DND-41 (cell line): ENCODE data around the gene PIP5KL1.

Experiments
- ATAC-seq: fragments of 200-7000 bp; cut with Tn5 transposase; 3 replicates; pipeline ENCODE4 v1.9.1; 2021; ENCODE audit warnings: low read depth; ENCODE audit not compliant: insufficient read depth
- DNase-seq: peaks from one replicate; pipeline ENCODE4 v3.0.0-alpha.2; 2020
- H2AFZ ChIP-seq: 2 replicates; pipeline ENCODE4 v1.6.0; 2012; ENCODE audit warnings: low read depth, low read length
- H3K27ac ChIP-seq: 2 replicates; pipeline ENCODE4 v1.5.1; 2012; ENCODE audit warnings: low read length, inconsistent platforms
- H3K27me3 ChIP-seq: fragments of 200-600 bp; sonication (generic); 2 replicates; pipeline ENCODE4 v1.6.0; 2012; ENCODE audit warnings: low read length, mild to moderate bottlenecking, inconsistent platforms; ENCODE audit not compliant: insufficient read depth, poor library complexity
- H3K36me3 ChIP-seq: 2 replicates; pipeline ENCODE4 v1.5.1; 2012; ENCODE audit warnings: low read length, inconsistent platforms; ENCODE audit not compliant: insufficient read depth
- H3K4me1 ChIP-seq: 2 replicates; pipeline ENCODE4 v1.5.1; 2012; ENCODE audit warnings: mild to moderate bottlenecking, low read length; ENCODE audit not compliant: insufficient read depth
- H3K4me2 ChIP-seq: 2 replicates; pipeline ENCODE4 v1.6.0; 2012; ENCODE audit warnings: mild to moderate bottlenecking, moderate library complexity, low read length, inconsistent platforms; ENCODE audit not compliant: insufficient read depth
- H3K4me3 ChIP-seq, 2 experiments: fragments of 200-600 bp in 1 of 2; shearing (Covaris generic) in 1 of 2; 2 replicates each; pipeline ENCODE4 v1.5.1; 2012 to 2016; ENCODE audit warnings: inconsistent platforms in 2 of 2, low read length in 2 of 2, mild to moderate bottlenecking in 2 of 2, low read depth in 1 of 2, moderate library complexity in 1 of 2
- H3K79me2 ChIP-seq: 2 replicates; pipeline ENCODE4 v1.6.0; 2012; ENCODE audit warnings: low read length, inconsistent platforms; ENCODE audit not compliant: insufficient read depth
- H3K9ac ChIP-seq: 2 replicates; pipeline ENCODE4 v1.6.0; 2012; ENCODE audit warnings: low read depth, mild to moderate bottlenecking, inconsistent platforms, low read length, moderate library complexity
- H3K9me3 ChIP-seq: 2 replicates; pipeline ENCODE4 v1.5.1; 2012; ENCODE audit warnings: low read length, moderate library complexity, mild to moderate bottlenecking, inconsistent platforms; ENCODE audit not compliant: insufficient read depth, severe bottlenecking
- H4K20me1 ChIP-seq: 2 replicates; pipeline ENCODE4 v1.6.0; 2012; ENCODE audit warnings: low read length; ENCODE audit not compliant: insufficient read depth
- EZH2 ChIP-seq: IDR thresholded peaks from 3 replicates; pipeline ENCODE4 v1.6.1; 2012; ENCODE audit warnings: borderline replicate concordance, low read depth, mild to moderate bottlenecking, moderate library complexity, low read length, inconsistent platforms; ENCODE audit not compliant: severe bottlenecking
- TF ChIP-seq, protein P1 (sequence below): IDR thresholded peaks from 2 replicates; pipeline ENCODE4 v1.5.1; 2012; ENCODE audit warnings: borderline replicate concordance, low read length, moderate library complexity, mild to moderate bottlenecking; ENCODE audit not compliant: poor library complexity, severe bottlenecking; ENCODE audit errors: extremely low read depth

Gene PIP5KL1

DNA sequence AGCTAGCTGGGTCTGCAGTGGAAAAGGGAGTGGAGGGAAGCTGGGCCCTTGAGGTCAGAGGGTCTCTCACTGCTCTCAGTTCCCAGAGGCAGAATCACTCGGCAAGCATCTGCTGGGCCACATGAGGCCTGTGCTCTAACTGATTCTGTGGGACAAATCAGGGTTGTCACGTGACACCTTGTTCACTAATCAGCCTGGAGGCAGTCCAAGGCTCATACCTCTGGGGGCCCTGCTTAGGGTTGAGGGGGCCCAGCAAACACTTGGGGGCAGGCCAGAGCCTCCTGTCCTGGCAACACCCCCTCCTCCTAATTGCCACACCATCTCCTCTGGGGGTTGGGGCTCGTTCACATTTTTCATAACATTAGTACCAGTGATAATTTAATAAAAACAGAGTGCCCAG lies 16.2 kb upstream of the PIP5KL1 start:
- ATAC-seq (no peak), DNase-seq (no peak)
- Histone ChIP-seq H4K20me1 (peaks cover under 1% of the 10 kb centered on the region; the same call in 1 of the 2 replicates), H3K27ac (no peak overlapping the region; the same call in 1 of the 2 replicates), H3K4me2 (no peak overlapping the region), H3K27me3 (no peaks in the 10 kb centered on the region), H3K4me3 (no peak overlapping the region), H3K9me3 (no peaks in the 10 kb centered on the region), H2AFZ (no peak overlapping the region), H3K79me2 (no peaks in the 10 kb centered on the region), H3K4me1 (peaks cover 6% of the 10 kb centered on the region; the same call in 1 of the 2 replicates), H3K9ac (no peak overlapping the region), H3K36me3 (peaks cover 22% of the 10 kb centered on the region; the same call in 1 of the 2 replicates)
- no peak for TF ChIP-seq EZH2
- TF ChIP-seq, protein P1, sequence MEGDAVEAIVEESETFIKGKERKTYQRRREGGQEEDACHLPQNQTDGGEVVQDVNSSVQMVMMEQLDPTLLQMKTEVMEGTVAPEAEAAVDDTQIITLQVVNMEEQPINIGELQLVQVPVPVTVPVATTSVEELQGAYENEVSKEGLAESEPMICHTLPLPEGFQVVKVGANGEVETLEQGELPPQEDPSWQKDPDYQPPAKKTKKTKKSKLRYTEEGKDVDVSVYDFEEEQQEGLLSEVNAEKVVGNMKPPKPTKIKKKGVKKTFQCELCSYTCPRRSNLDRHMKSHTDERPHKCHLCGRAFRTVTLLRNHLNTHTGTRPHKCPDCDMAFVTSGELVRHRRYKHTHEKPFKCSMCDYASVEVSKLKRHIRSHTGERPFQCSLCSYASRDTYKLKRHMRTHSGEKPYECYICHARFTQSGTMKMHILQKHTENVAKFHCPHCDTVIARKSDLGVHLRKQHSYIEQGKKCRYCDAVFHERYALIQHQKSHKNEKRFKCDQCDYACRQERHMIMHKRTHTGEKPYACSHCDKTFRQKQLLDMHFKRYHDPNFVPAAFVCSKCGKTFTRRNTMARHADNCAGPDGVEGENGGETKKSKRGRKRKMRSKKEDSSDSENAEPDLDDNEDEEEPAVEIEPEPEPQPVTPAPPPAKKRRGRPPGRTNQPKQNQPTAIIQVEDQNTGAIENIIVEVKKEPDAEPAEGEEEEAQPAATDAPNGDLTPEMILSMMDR: no peak

DNA sequence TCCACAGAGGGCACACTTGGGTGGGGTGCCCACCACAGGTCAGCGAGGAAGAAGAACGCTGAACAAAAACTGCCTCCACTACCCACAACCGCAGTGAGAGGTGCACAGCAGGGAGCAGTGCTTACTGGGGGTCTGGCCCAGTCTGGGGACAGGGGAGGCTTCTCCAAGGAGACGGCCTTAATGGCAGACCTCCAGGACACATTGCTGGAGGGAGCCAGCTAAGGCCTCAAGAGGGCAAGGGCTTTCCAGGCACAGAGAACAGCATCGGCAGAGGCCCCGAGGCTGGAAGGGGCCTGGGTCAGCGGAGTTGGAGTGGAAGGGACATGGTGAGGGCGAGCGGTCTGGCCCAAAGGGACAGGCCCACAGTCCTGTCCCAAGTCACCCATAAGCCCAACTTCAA lies 15.4 kb upstream of the PIP5KL1 start:
- Histone ChIP-seq H3K27ac (no peak overlapping the region), H3K4me2 (no peak overlapping the region)

DNA sequence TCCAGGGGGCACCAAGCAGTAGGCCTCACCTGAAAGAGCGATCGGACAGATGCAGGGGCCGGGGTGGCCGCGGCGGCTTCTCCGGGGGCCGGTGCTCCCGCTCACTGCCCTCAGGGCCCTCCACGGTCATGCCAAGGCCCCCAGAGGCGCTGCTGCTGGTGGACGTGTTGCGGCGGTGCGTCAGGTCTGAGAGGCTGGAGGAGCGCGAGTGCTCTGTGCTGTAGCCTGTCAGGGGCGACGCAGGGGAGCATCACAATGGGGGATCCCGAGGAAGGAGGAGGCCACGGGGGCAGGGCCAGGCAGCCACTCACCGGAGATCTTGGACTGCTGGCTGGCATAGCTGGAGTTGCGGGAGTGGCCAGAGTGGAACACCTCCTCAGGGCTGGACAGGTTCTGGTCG lies 14.8 kb upstream of the PIP5KL1 start:
- TF ChIP-seq, protein P1: no peak
- no peak for TF ChIP-seq EZH2
- H4K20me1 ChIP-seq: no peaks in the 10 kb centered on the region; the same call in 1 of the 2 replicates
- H3K79me2 ChIP-seq: no peaks in the 10 kb centered on the region
- no peak for ATAC-seq
- peaks cover 6% of the 10 kb centered on the region; the same call in 1 of the 2 replicates for H3K4me1 ChIP-seq
- peaks cover 22% of the 10 kb centered on the region; the same call in 1 of the 2 replicates for H3K36me3 ChIP-seq
- H3K9me3 ChIP-seq: no peaks in the 10 kb centered on the region
- DNase-seq: no peak
- no peak overlapping the region for H2AFZ ChIP-seq
- H3K4me2 ChIP-seq: no peak overlapping the region
- H3K27ac ChIP-seq: no peak overlapping the region
- no peak overlapping the region for H3K4me3 ChIP-seq
- no peaks in the 10 kb centered on the region for H3K27me3 ChIP-seq
- no peak overlapping the region for H3K9ac ChIP-seq

More for the DNA sequence above, 15.4 kb upstream of the PIP5KL1 start:
- no peak overlapping the region for H2AFZ ChIP-seq
- peaks cover 6% of the 10 kb centered on the region; the same call in 1 of the 2 replicates for H3K4me1 ChIP-seq
- peaks cover 22% of the 10 kb centered on the region; the same call in 1 of the 2 replicates for H3K36me3 ChIP-seq
- no peaks in the 10 kb centered on the region for H3K27me3 ChIP-seq
- H4K20me1 ChIP-seq: no peaks in the 10 kb centered on the region; the same call in 1 of the 2 replicates
- H3K9ac ChIP-seq: no peak overlapping the region
- DNase-seq (no peak), ATAC-seq (no peak)
- no peak overlapping the region for H3K4me3 ChIP-seq
- H3K9me3 ChIP-seq: no peaks in the 10 kb centered on the region
- no peaks in the 10 kb centered on the region for H3K79me2 ChIP-seq
- no peak for TF ChIP-seq EZH2
- TF ChIP-seq, protein P1: no peak
